ENCODE measurements around the gene MAP7D3.
"Not testable (repeated sequence)": the region's sequence is repeated elsewhere in the genome, so short reads cannot be mapped to it uniquely, and the experiment has no call there.

The MAP7D3 gene

DNA sequence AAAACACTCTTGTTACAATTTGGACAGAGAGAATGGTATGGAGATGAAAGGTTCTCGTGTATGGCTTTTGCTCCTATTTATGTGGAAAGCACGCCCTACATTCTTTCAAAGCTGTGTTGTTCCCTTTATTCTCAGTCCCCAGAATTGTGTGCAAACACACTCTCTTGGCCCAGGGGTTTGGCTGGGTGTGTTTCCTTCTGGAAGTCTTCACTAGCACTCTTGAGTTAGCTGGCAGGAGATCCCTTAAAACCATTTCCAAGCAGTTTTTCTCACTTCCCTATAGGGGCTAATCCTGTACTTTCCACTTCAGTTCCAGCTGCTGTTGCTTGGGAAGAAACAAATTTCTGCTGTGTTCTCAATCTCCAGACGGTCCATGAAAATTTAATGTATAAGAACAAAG is 68.8 kb downstream of the MAP7D3 start:
- no peak for DNase-seq (ENCODE audit: low spot score)

DNA sequence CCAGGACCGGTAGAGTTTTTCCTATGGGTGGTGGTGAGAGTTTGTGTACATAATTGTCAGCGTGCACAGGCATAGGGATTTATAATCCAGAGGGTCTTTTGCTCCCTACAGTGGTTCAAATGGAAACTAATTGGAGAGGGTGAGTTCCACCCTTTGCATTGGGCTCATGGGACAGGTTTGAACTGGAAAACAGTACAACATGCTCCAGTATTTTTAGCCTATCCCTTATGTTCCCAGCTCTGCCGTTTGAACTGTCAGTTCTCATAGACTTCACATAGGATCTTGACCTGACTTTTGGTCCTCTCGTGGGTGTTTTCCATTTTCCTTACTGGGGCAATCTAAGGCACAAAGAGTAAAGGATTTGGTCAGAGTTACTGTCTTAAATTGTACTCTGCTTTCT is 72.1 kb downstream of the MAP7D3 start:
- no peak for DNase-seq (ENCODE audit: low spot score)

DNA sequence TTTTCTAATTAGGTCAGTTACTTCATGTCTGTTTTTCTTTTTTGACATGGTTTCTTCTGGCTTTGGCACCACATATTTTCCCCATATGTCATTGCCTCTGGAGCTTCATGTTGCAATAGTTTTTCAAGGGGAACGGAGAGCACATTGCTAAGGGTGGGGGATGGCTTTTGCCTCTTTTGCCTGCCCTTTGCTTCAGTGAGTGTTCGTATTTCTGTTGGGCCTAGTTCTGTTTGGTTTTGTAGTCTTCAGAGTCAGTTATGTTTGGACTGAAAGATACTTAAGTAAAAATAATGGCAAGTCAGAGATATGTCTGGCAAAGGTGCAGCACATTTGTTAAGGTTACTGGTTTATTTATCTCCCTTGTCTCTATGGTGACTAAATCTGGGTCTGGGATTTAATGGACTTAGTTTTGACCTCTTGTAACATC is 74.8 kb downstream of the MAP7D3 start:
- no peak for DNase-seq (ENCODE audit: low spot score)

DNA sequence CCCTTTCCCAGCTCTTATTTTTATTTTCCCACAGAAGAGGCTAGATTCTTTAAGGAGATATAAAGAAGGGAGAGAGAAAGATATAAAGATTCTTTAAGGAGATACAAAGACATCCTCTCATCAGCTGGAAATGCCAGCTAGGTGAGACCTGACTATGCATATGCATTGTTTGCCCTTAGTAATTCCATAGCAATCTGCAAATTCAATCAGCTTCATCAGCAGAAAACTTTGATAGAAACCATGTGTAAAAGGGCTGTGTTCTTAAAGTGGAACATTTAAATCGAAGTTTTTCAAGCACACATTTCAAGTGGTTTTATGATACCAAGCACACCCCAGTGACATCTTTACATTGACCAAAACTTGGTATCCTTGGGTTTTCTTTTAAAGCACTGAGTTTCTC is 79.8 kb downstream of the MAP7D3 start:
- no peak for DNase-seq (ENCODE audit: low spot score)

DNA sequence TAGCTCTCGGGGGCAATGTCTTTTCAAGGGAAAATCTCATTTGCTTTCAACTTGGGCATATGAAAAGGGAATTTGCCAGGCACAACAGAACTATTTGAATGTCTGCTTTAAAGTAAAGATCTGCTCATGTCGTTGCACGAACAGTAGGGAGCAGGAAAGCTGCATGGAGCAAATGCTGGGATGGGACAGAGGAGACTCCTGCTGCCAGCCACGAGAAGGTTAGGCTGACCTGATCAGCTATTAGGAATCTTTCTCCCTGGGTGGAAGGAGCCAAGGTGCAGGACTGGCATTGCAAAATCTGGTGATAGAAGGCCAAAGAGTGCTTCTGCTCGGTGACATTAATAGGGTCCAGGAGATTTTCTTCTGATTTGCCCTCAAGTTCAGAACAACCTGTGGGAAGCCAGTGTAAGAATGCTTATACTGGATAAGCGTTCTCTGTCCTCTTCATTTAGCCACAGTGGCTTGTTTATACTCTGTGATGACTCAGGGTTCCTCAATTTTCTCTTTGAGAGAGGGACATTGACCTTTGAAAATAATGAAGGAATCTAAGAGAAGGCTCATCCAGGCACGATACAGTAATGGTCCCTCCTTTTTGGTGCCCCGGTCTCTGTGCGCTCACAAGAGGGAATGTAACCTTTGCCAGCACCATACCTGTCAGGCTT is 80.9 kb downstream of the MAP7D3 start:
- DNase-seq (ENCODE audit: low spot score), result no peak

DNA sequence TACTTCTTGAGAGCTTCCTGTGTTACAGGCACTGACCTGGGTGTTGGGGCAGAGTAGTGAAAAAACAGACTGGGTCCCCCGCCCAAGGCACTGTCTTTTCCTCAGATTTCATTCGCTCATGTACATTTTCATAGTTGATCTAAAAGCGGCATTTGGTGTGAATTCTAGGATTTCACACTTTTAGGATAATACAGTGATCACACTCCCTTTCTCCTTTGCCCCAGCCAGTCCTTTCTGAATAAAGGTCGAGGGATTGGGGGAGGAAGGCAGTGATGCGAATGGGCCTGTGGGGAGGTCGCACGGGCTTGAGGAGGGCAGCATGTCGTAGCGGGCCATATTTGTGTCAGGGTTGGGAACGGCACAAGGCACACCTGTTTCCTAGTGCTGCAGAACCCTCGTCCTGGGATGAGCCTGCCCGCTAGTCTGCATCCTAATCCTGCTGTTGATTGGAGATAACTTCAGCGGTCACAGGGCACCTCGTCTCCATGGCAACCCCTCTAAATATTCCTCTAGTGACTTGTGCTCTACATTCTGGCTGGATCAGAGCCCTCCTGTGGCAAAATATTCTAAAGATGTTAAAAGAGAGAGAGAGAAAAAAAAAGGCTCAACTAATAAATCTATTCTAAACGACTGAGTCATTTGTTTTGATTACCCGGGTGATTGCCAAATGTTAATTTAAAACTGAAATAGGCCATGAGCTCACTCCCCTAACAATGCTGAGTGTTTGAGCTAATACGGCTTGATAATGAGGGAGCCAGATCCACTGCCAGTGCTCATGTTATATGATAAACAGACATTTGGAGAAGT is 82.1 kb downstream of the MAP7D3 start:
- DNase-seq (ENCODE audit: low spot score), result no peak

DNA sequence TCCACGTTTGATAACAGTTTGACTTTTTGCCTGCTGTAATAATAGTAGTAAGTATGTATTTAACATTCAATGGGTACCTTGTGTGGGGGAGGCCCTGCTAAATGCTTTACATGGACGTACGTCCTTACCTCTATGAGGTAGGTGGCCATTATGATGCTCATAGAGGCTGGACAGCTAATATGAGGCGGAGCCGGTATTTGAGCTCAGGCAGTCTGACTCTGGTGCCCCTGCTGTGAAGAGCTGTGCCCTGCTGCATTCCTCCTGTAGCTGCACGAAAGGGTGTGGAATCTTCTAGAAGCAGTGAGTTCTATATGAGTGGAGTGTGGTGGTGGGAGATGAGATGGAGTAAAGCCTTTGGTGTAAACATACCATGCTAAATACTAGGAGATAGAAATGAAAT is 83.2 kb downstream of the MAP7D3 start:
- not testable (repeated sequence) for DNase-seq (ENCODE audit: low spot score)

DNA sequence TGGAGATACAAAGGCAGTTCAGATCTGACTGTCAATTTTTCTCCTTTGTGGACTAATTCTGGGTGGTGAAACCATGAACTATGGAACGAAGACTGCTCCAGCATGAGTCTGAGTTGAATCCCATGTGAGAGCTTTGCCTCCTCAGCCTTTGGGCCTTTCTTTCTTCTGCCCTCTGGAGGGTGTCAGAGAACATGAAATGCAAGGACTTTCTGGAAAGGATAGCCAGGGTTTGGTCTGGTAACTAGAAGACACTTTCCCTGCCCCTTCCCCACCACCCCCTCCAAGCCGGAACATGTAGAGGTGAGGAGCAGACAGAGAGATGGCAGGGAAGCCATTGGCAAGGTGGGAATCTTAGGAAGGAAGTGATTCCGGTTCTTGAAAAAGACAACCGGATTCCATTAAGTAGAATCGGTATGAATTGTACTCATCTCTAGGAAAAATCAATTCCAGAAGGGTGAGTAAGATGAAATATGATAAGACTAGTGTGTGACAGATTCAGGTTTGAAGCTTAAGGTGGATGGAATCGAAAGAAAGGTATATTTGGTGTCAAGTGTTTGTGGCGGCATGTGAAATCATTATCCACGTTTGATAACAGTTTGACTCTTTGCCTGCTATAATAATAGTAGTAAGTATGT is 84.9 kb downstream of the MAP7D3 start:
- DNase-seq (ENCODE audit: low spot score), result no peak

DNA sequence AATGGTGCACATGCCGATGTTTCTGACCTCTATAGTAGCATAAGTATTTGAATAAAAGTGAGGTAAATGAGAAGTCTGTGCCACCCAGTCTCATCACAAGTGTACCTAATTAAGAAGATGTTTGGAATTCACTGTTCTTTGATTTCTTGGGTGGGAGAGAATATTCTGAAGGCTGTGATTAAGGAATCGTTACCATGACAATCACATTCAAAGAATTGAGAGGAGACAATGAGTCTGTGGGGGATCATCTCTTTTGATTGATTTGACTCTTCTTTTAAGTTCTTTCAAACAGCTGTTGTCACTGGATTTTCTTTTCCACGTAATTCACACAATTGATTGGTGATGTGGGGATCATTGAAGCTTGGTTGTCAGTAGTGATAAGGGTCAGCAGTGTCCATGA is 85.8 kb downstream of the MAP7D3 start:
- DNase-seq (ENCODE audit: low spot score), result no peak

DNA sequence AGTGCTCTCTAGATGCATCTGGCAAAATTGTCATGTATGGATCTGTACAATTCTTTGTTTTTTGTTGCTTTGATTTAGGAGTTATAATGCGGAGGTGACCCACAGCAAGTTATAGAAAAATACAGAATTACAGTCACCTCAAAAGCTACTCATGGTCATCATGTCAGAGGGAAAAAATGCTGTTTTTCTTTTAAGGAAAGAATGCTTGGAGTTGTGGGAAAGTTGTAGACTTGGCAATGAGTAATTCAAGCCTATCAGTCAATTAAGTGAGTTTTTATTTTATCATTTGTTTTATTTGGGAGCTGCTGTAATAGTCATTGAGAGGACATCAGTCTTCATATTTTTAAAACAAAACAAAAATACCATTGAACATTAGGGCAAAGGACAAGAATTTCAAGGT is 87.5 kb downstream of the MAP7D3 start:
- DNase-seq (ENCODE audit: low spot score), result no peak

All from germinal center (tissue), 1 donor.